Kidney capillary endothelial cell (primary cell): ENCODE data around the gene MTA1.
A peak's percentile ranks its signal among the peaks of the same experiment; 100 is the strongest.

Experiments
- DNase-seq: peaks from one replicate; pipeline ENCODE4 v3.0.0-alpha.2; 2018; ENCODE audit warnings: low spot score

Gene MTA1

GRCh38 chr14:105465209-105466031 lies 45.8 kb downstream of the MTA1 start:
- DNase-seq, result no peak

- DNase-seq, result no peak
These were observed 47.1 kb downstream of the MTA1 start for GRCh38 chr14:105466531-105467248.

DNA sequence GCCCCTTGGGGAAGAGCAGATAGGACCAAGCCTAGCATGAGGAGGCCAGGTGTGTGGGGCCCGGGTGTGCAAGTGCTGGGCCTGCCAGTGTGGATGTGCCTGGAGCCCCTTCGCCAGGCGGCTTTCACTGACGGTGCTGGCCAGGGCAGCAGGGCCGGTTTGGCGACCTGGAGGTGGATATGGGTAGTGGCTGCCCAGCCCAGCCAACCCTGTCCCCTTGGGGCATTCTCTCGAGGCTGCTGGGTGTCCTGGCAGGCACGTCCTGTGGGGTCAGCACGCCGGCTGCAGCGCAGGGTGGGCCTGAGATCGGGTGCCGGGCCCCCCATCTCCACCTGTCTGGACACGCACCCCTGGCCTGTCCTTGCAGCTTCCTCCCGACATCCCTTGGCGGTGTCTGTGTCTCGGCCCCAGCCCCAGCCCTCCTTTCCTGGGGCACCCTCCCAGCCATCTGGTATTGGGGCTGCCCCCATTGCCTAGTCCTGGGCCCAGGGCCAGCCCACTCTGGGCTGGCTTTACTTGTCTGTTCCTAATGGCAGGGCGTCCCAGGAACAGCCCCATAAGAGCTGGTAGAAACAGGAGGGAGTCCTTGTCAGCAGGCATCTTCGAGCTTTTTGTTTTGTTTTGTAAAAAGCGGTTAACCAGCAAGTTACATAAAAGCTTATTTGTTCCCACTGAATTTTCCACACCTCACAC lies 47.8 kb downstream of the MTA1 start:
- DNase-seq, result no peak

DNA sequence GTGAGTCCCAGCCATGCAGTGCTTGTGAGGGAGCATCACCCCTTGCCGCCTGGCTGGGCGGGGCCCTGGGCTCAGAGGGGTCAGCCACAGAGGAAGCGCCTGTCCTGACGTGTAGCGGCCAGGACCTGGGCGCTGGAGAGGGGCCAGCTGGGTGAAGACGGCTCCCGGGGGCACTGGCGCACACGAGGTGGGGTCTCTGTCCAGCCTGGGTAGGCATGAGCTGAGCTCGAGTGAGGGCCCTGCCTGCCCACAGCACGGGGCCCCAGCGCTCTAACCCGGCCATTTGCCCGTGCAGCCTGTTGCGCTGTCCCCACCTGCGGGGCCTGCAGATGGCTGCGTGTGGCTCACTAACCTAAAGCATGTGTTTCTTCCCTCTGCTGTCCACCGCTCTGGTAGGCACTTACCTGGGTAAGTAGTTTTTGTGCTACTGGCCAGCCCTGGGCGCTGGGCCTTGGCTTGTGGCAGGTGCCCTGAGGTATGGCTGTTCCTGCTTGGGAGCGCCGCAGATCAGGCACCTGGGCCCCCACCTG lies 48.4 kb downstream of the MTA1 start:
- DNase-seq, result no peak

DNA sequence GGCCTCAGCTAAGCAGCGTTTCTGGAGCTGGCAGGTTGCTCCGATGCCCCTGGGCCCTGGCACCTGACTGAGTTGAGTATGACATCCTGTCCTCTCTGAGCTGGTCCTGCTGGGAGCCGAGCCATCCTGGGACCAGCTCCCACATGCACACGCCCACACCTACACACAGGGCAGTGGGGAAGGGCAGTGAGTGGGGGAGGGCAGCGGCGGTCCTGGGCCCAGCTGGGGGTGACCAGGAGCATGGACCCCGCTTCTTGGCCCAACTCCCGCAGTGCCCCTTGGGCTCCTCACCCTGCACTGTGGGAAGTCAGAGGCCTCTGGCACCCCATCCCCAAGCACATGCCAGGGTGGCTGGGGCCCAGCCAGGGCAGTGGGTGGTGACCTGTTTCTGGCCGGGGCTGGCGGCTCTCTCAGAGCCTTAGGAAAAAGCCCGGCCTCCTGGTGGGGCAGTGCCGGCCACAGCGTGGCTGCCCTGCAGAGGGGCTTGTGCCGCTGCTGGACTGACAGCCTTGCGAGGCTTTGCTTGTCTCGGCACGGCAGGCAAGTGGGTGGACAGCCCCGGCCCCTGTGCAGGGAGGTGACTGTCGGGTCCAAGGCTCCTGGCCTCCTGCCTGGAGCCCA lies 49.1 kb downstream of the MTA1 start:
- no peak for DNase-seq

DNA sequence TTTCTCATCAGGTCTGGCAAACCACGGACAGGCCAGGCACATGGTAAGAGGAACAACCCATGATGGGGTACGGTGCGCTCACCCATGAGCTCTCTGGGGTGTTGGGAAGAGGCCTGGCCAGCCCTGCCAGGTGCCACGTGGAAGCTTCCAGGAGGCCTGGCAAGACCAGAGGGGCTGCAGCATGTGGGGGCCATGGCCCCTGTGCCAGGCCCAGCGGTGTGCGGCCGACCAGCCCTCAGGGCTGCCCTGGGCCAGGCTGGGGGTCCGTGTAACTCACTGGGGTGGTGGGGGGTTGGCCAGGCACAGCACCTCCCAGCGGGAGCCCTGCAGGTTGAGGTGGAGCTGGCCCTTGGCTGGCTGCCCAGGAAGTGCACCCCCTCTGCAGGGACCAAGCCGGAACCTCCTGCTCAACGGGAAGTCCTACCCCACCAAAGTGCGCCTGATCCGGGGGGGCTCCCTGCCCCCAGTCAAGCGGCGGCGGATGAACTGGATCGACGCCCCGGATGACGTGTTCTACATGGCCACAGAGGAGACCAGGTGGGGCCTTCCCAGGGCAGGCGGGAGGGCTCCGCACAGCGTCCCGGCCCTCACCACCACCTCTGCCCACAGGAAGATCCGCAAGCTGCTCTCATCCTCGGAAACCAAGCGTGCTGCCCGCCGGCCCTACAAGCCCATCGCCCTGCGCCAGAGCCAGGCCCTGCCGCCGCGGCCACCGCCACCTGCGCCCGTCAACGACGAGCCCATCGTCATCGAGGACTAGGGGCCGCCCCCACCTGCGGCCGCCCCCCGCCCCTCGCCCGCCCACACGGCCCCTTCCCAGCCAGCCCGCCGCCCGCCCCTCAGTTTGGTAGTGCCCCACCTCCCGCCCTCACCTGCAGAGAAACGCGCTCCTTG lies 50.1 kb downstream of the MTA1 start:
- DNase-seq, result no peak

DNA sequence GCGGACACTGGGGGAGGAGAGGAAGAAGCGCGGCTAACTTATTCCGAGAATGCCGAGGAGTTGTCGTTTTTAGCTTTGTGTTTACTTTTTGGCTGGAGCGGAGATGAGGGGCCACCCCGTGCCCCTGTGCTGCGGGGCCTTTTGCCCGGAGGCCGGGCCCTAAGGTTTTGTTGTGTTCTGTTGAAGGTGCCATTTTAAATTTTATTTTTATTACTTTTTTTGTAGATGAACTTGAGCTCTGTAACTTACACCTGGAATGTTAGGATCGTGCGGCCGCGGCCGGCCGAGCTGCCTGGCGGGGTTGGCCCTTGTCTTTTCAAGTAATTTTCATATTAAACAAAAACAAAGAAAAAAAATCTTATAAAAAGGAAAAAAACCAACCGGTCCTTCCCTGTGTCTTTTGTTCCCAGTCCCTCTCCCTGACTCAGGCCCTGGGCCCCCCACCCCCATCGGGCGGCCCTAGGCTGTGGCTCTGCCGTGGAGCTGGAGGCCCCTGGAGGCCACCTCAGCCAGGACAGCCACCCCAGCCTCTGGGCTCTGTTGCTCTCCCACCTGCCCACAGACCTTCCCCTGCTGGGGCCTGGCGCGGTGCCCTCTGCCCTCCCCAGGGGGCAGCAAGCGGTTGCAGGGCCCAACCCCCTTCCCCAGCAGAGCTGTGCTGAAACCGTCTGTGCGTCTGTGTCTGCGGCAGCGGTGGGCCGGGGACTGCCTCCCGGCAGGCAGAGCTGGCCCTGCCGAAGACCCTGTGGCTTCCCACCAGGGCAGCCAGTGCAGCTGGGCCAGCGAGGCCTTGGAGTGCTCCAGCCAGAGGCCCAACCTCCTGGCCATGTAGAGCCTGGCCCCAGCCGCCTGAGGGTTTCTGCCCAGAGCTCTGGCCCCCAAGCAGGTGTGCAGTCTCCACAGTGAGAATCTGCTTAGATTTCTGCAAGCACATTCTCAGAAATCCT lies 51.0 kb downstream of the MTA1 start:
- no peak for DNase-seq

GRCh38 chr14:105471297-105471821 lies 51.7 kb downstream of the MTA1 start:
- no peak for DNase-seq

GRCh38 chr14:105471823-105472485 lies 52.3 kb downstream of the MTA1 start:
- DNase-seq, result no peak

DNA sequence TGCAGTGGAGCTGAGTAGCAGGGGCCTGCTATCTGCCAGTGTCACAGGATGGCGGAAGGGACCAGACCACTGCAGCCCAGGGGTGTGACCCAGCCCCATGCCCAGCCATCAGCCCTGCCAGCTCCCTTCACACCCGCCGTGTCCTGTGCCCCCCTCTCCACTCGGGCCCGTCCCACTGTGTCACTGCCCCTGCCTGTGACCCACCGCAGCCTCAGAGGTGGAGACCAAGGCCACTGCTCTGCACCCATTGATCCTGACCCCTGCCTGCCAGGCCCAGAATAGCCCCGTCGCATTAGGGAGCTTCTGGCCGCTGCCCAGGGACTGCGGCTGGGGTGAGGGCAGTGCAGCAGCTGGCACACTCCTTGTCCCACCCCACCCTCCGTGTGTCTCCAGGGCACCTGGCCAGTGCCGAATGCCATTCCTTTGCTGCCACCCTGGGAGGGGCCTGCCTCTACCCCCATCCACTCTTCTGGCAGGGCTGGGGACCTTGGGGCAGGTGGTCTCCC lies 52.9 kb downstream of the MTA1 start:
- no peak for DNase-seq

DNA sequence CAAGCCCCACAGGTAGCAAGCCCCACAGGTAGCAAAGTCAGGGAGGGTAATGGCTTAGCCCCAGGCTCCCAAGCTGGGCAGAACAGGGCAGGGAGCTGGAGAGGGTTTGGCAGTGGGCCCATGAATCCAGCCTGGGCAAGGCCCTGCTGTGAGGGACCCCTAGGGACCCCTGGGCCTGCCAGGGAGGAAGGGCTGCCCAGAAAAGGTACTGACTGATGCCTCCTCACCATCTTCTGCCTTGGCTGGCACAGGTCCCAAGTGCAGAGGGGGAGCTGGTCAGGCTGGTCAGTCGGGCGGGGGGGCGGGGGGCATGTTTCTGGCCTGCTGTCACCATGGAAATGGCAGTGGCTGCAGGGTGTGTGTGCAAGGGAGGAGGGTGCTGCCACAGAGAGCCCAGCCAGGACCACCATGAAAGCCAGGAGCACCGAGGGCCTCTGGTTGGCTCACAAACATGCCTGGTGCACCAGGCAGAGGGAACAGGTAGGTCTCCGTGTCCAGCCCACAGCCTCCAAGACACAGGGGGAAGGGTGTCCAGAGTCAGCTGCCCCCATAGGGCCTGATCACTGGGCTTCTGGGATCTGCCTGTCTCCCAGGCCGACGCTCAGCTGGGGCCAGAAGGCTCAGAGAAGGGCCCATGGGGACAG lies 53.5 kb downstream of the MTA1 start:
- no peak for DNase-seq

- peak; percentile 94 for DNase-seq
These were observed 54.3 kb downstream of the MTA1 start for GRCh38 chr14:105473677-105474482.

DNA sequence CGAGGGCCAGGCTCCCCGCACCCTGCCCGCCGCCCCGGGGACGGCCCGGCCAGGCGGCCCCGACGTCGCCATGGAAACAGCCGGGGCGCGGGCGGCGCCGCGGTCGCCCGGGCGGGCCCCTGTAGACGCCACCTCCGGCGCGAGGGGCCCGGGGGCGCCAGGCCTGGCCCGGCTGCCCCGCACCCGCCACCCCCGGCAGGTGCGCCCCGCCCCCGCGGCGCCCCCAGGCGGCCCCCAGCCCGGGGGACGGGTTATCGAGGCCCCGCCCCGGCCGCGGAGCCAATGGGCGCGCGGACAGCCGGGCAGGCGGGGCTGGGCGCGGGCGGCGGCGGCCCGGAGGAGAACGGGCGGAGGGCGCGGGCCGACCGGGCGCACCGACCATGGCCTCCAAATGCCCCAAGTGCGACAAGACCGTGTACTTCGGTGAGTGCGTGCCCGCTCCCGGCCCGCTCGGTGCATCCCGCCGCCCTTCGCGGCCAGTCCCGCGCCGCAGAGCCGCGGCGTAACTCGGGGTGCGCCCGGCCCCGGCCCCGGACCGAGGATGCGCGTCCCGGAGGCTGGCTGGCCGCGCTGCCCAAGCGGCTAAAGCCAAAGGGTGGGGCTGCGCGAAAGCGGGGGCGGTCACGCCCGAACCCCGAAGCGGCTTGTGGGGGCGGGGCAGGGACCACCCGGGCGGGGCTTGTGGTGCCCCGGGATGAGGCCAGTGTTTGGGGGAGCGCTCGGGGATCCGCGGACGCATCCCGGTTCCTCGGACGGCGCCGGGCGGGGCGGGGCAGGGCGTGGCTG lies 55.0 kb downstream of the MTA1 start, which contains the start of gene CRIP2:
Gene CRIP2, plus strand, starts transcription at position 339 of the 786 bp plus-strand sequence. Its CDS starts 42 bp downstream, at position 381.
- peak; percentile 63 for DNase-seq

GRCh38 chr14:105475269-105476096 lies 55.9 kb downstream of the MTA1 start:
- peak; percentile 88 for DNase-seq

DNA sequence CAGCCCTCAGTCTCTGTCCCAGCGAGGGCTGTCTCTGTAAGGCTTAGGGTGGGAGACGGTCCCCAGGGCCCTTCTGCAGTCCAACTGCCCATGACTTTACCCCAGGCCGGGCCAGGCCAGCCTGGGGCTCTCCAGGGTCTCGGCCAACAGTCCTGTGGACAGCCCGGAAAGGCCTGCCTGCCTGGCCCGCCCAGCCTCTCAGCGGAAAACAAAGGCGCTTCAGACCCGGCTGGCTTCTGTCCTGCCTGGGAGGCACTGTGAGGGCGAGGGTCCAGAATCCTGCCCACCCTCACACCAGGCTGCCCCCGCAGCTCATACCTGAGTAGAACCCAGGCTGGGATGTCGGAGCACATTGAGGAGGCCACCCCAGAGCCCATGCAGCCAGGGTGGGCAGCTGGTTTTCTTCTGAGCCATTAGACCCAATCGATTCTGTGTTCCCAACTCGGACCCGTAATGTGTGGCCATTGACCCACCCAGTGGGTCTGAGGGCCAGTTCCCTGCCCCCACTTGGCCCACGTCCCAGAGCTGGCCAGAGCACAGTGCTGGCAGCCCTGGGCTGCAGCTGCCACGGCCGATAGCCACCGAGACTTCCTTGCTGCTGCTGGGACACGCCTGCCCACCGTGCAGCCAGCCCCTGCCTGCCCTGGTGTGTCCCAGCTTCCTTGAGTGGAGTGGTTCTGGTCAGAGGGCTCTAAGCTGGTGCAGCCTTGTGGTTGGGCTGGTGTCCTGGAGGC lies 56.6 kb downstream of the MTA1 start:
- peak; percentile 59 for DNase-seq
